IPS-20b (cell line): ENCODE measurements around the gene NRL.
A peak's percentile ranks its signal among the peaks of the same experiment; 100 is the strongest.

Source experiments
- H3K27ac ChIP-seq: one replicate; pipeline ENCODE4 v1.5.1; 2013; ENCODE audit warnings: low read length
- H3K27me3 ChIP-seq: 2 replicates; pipeline ENCODE4 v1.6.1; 2013; ENCODE audit warnings: mild to moderate bottlenecking, low read length, inconsistent platforms; ENCODE audit not compliant: insufficient read depth
- H3K36me3 ChIP-seq: 2 replicates; pipeline ENCODE4 v1.6.1; 2013; ENCODE audit warnings: low read depth, mild to moderate bottlenecking, inconsistent platforms, low read length, moderate library complexity; ENCODE audit not compliant: insufficient read depth
- H3K4me1 ChIP-seq: 2 replicates; pipeline ENCODE4 v1.6.1; 2013; ENCODE audit warnings: mild to moderate bottlenecking, control low read depth, inconsistent platforms, low read length, moderate library complexity; ENCODE audit not compliant: insufficient read depth
- H3K4me3 ChIP-seq: 2 replicates; pipeline ENCODE4 v1.5.1; 2013; ENCODE audit warnings: mild to moderate bottlenecking, low read length, inconsistent platforms
- H3K9ac ChIP-seq: 2 replicates; pipeline ENCODE4 v1.6.1; 2013; ENCODE audit warnings: low read depth, mild to moderate bottlenecking, inconsistent platforms, low read length, moderate library complexity
- H3K9me3 ChIP-seq: 2 replicates; pipeline ENCODE4 v1.6.1; 2013; ENCODE audit warnings: mild to moderate bottlenecking, low read depth, low read length, inconsistent platforms; ENCODE audit not compliant: insufficient read depth

The NRL gene

DNA sequence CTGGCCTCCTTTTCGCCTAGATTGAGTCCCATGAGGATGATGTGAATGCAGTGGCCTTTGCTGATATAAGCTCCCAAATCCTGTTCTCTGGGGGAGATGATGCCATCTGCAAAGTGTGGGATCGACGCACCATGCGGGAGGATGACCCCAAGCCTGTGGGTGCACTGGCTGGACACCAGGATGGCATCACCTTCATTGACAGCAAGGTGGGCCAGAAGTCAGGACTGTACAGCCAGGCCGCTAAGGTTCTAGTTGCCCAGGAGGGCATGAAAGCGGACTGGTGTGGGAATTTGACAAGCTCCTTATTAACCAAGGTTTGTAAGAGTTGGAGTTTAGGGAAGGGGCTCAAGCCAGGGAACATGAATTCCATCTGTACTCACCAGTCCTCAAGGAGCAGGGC lies 4.9 kb upstream of the NRL start:
- H3K36me3 ChIP-seq: peaks cover 65% of the 10 kb centered on the region
- no peak overlapping the region for H3K9ac ChIP-seq
- H3K9me3 ChIP-seq: no peaks in the 10 kb centered on the region
- H3K4me3 ChIP-seq: no peak overlapping the region
- H3K27ac ChIP-seq: no peak overlapping the region
- peaks cover 6% of the 10 kb centered on the region; the same call in 1 of the 2 replicates for H3K4me1 ChIP-seq
- H3K27me3 ChIP-seq: no peaks in the 10 kb centered on the region

DNA sequence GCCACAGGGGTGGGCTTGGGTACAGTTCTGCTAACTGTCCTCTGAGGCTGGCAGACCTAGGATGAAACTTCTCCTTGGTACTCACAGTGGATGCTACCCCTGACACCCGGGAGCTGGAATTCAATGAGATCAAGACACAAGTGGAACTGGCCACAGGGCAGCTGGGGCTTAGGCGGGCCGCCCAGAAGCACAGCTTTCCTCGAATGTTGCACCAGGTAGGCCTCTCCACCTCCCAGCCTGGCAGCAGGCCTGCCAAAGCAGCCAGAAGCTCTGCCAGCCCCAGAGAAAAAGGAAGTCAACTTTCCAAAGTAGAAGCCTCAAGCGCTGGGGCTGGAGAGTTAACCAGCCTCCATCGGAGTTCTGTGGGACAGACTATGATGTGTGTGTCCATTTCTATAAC lies 2.4 kb upstream of the NRL start:
- Histone ChIP-seq H3K27me3 (no peaks in the 10 kb centered on the region), H3K9ac (no peak overlapping the region), H3K27ac (no peak overlapping the region), H3K4me3 (no peak overlapping the region), H3K4me1 (peaks cover 6% of the 10 kb centered on the region; the same call in 1 of the 2 replicates), H3K36me3 (peaks cover 49% of the 10 kb centered on the region), H3K9me3 (no peaks in the 10 kb centered on the region)

DNA sequence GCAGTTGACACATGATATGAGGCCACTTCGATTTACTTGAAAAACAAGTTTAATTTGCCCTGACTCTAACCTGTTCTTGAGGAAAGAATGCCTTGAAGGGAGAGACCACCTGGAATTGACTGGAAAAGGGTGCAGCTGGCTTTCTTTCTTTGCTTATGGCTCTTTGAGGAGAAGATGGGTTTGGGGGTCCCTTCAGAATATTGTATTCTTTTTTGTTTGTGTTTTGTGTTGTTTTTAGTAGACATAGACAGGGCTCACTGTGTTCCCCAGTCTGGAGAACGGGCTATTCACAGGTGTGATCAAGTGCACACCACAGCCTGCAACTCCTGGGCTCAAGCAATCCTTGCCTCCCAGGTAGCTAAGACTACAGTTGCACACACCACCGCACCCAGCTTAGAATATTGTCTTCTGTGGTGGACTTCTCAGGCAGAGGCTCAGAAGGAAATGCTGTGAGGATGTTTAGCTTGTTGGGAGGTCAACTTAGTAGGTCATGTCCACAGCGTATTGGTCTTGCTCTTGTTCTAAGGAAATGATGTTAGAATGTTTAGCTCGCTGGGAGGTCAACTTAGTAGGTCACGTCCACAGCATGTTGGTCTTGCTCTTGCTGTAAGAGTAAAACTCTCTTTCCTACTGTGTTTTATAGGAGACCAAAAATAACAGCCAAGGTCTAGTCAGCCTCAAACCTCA lies 1.5 kb upstream of the NRL start:
- H3K4me1 ChIP-seq: peaks cover 6% of the 10 kb centered on the region; the same call in 1 of the 2 replicates
- H3K9me3 ChIP-seq: no peaks in the 10 kb centered on the region
- H3K36me3 ChIP-seq: peaks cover 43% of the 10 kb centered on the region
- peak overlapping the region; percentile 94 for H3K4me3 ChIP-seq
- H3K27ac ChIP-seq: no peak overlapping the region
- no peaks in the 10 kb centered on the region for H3K27me3 ChIP-seq
- 0 out of 2 replicates have a peak overlapping the region, but pooled peaks have one; percentile 78 for H3K9ac ChIP-seq

DNA sequence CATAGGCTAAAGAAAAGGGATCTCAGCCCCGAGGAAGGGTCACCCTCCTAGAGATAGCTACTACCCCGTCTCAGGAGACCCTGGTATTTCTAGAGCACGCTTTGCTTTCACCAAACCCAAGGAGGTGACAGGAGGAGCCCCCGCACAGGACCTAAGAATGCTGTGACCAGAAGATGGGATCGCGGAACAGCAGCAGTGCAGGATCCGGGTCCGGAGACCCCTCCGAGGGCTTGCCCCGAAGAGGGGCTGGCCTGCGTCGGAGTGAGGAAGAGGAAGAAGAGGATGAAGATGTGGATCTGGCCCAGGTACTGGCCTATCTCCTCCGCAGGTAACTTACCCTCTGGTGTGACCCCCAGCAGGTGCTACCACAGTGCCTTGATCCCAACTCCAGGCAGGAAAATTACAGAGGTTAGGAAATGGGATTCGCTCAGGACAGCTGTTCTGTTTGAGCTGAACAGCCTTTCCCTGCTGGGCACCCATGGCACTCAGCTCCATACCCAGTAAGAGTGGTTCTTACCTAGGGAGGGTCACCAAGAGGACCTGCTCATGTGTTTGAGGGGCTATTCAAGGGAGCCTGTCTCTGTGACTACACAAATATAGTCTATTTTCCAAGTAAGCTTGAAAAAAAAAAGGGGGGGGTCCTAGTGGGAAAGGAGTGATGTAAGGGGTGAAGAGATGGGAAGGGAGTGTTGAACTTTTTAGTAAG lies 826 bp upstream of the NRL start:
- H3K27me3 ChIP-seq: no peaks in the 10 kb centered on the region
- H3K9ac ChIP-seq: peak overlapping the region; percentile 78
- H3K4me1 ChIP-seq: peaks cover 6% of the 10 kb centered on the region; the same call in 1 of the 2 replicates
- H3K36me3 ChIP-seq: peaks cover 36% of the 10 kb centered on the region
- no peak overlapping the region for H3K27ac ChIP-seq
- no peaks in the 10 kb centered on the region for H3K9me3 ChIP-seq
- peak overlapping the region; percentile 94 for H3K4me3 ChIP-seq

GRCh38 chr14:24113801-24114531 lies 783 bp downstream of the NRL start:
- peak overlapping the region; percentile 85; the same call in 1 of the 2 replicates for H3K9ac ChIP-seq
- peak overlapping the region; percentile 94 for H3K4me3 ChIP-seq
- H3K27ac ChIP-seq: peak overlapping the region; percentile 52
- no peaks in the 10 kb centered on the region for H3K9me3 ChIP-seq
- H3K27me3 ChIP-seq: no peaks in the 10 kb centered on the region
- H3K36me3 ChIP-seq: peaks cover 23% of the 10 kb centered on the region
- peaks cover 6% of the 10 kb centered on the region; the same call in 1 of the 2 replicates for H3K4me1 ChIP-seq

GRCh38 chr14:24113379-24113800 lies 1.4 kb downstream of the NRL start:
- Histone ChIP-seq H3K27me3 (no peaks in the 10 kb centered on the region), H3K9me3 (no peaks in the 10 kb centered on the region), H3K36me3 (peaks cover 18% of the 10 kb centered on the region), H3K4me3 (peak overlapping the region; percentile 94), H3K9ac (peak overlapping the region; percentile 85; the same call in 1 of the 2 replicates), H3K27ac (peak overlapping the region; percentile 52), H3K4me1 (peaks cover 9% of the 10 kb centered on the region; the same call in 1 of the 2 replicates)

GRCh38 chr14:24110523-24110922 lies 4.2 kb downstream of the NRL start:
- no peaks in the 10 kb centered on the region for H3K27me3 ChIP-seq
- no peaks in the 10 kb centered on the region for H3K36me3 ChIP-seq
- peaks cover 2% of the 10 kb centered on the region; the same call in 1 of the 2 replicates for H3K4me1 ChIP-seq
- no peak overlapping the region for H3K9ac ChIP-seq
- no peak overlapping the region for H3K4me3 ChIP-seq
- H3K9me3 ChIP-seq: no peaks in the 10 kb centered on the region
- no peak overlapping the region for H3K27ac ChIP-seq

GRCh38 chr14:24110060-24110459 lies 4.7 kb downstream of the NRL start:
- Histone ChIP-seq H3K27ac (no peak overlapping the region), H3K4me1 (0 out of 2 replicates have a peak, but pooled peaks cover 2% of the 10 kb centered on the region), H3K9ac (no peak overlapping the region)

DNA sequence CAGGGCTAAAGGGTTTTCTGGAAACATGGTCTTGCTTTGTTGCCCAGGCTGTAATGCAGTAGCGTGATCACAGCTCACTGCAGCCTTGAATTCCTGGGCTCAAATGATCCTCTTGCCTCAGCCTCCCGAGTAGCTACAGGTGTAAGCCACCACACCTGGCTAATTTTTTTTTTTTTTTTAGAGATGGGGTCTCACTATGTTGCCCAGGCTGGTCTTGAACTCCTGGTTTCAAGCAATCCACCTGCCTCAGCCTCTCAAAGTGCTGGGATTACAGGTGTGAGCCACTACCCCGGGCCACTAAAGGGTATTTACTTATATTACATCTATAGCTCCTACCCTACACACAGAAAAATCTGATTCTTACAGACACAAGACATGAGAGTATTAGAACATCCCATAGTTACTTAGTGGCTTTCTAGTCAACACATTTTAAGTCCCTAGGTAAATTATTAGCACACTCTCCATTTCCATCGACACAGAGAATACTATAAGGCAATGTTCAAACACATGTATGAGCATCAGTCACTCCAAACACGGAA lies 6.3 kb downstream of the NRL start:
- Histone ChIP-seq H3K9ac (no peak overlapping the region), H3K4me1 (0 out of 2 replicates have a peak, but pooled peaks cover 2% of the 10 kb centered on the region), H3K9me3 (peaks cover 4% of the 10 kb centered on the region; the same call in 1 of the 2 replicates), H3K27me3 (no peaks in the 10 kb centered on the region), H3K27ac (no peak overlapping the region), H3K4me3 (no peak overlapping the region), H3K36me3 (peaks cover 8% of the 10 kb centered on the region)

More at GRCh38 chr14:24110060-24110459, 4.7 kb downstream of the NRL start:
- Histone ChIP-seq H3K36me3 (no peaks in the 10 kb centered on the region), H3K4me3 (no peak overlapping the region), H3K9me3 (no peaks in the 10 kb centered on the region), H3K27me3 (no peaks in the 10 kb centered on the region)

DNA sequence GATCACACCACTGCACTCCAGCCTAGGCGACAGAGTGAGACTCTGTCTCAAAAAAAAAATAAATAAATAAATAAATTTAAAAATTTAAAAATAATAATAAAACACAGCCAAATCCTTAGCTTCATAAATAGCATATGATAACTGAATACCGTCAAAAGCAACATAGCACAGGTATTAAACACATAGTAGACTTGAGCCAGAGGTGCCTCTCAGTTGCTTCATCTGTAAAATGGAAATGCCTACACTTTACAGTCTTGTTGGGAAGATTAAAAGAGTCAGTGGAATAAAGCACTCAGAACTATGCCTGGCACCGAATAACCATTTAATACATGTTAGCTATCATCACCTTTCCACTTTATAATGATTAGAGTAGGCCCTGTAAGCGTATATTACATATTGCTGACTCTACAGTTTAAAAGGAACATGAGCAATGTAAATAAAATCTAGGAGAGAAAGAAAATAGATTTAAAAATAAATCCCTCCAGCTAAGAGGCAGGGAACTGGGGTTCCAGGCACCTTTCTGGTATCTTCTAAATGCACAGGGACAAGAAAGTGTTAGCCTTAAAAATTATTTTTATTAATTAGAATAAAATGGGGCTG lies 8.0 kb downstream of the NRL start:
- Histone ChIP-seq H3K36me3 (peaks cover 21% of the 10 kb centered on the region), H3K27ac (no peak overlapping the region), H3K9me3 (peaks cover 4% of the 10 kb centered on the region; the same call in 1 of the 2 replicates), H3K9ac (no peak overlapping the region), H3K4me1 (0 out of 2 replicates have a peak, but pooled peaks cover 2% of the 10 kb centered on the region), H3K27me3 (no peaks in the 10 kb centered on the region), H3K4me3 (no peak overlapping the region)
